ENCODE data around the gene BPIFB2.

Gene BPIFB2

DNA sequence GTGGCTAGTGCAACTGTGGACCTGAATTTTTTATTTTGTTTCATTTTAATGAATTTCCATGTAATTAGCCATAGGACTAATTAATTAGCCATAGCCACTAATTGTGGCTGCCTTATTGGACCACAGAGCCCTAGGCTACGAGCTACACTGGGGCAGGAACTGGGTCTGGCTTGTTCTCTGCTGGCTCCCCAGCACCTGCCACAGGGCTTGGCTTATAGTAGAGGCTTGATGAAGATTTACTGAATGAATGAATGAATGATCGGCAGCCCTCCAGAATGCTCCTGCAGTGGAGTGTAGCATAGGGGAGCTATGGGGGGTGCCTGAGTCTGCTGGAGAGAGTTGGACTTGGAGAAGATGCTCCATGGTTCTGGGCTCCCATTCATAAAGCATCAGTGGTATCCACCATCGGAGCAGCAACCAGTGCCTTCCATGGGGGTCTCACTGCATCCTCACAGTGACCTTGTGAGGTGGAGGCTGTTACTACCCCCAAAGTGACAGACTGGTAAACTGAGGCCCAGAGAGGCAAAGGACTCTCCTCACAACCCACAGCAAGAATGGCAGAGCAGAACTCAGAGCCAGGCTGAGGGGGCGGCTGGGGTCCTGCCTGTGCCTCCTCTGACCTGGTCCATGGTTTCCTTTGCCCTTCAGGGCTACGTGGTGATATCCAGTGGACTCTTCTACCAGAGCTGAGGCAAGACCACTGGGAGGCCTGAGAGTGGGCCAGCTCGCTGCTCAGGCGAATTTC is 15.4 kb downstream of the BPIFB2 start:
- DNase-seq = no peak

DNA sequence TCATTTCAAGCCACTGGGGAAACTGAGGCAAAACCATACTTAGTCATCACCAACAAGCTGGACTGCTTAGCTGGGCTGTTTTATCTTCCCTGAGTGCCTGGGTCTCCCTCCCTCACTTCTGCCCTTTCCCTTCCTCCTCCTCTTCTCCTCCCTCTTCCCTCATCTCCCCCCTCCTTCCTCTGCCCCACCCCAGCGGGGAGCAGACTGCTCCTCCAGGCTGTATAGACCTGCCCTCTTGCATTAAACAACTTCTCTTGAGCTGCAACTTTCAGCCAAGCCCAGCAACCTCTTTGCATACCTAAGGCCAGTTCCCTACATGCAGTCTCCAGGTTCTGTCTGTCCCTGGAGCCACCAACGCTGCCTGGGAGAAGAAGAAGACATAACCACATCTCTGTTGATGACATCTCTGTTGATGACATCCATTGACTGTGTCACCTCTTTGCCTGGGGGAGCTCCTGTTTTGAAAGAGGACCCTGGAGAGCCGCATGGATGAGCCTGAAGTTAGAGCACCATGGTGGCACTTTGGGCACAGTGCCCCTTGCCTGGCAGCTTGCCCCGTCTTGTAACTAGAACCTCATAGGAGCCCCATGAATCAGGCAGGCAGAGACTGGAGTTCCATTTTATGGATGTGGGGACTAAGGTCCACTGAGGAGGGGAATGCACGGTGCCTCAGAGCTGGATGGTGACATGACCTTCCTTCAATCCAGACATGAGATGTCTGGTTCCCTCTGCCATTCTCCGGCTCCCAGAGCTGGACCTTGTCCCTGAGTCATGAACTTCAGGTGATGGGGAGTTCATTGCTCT is 16.1 kb downstream of the BPIFB2 start:
- no peak for DNase-seq

DNA sequence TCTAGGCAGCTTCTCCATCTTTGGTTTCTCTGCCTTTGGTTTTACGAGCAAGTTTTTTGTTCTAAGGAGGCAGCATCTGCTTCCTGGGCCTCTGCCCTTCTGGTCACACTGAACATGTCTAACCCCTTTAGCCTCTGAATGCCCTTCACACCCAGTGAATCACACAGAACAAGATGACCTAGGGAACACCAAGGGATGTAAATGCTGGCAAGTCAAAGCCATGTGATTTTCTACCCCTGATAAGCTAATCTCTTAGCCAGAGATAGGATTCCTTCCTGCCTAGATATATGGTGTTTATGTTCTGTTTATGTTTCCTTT is 16.7 kb downstream of the BPIFB2 start:
- DNase-seq = no peak

DNA sequence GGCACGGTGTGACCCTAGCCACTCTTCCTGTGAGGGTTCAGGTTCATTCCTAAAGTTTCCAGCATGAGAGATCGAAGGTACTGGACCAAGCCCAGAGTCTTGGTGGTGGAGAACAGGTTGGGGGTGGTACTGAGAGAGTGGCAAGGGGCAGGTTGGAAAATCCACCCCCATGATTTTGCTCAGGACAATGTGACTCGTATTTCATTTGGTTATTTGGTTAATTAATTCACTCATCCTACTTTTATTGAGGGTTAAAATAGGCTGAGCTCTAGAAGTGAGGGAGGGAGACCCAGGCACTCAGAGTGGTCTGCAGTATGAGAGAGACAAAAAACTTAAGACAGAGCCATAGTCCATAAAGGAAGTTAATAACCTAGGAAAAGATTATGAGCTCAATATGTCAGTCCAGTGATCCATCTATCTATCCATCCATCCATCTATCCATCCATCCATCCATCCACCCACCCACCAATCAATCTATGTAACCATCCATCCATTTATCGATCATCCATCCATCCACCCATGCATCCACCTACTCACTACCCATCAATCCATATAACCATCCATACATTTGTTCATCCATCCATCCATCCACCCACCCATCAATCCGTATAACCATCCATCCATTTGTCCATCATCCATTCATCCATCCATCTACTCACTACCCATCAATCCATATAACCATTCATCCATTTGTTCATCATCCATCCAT is 17.3 kb downstream of the BPIFB2 start:
- no peak for DNase-seq

DNA sequence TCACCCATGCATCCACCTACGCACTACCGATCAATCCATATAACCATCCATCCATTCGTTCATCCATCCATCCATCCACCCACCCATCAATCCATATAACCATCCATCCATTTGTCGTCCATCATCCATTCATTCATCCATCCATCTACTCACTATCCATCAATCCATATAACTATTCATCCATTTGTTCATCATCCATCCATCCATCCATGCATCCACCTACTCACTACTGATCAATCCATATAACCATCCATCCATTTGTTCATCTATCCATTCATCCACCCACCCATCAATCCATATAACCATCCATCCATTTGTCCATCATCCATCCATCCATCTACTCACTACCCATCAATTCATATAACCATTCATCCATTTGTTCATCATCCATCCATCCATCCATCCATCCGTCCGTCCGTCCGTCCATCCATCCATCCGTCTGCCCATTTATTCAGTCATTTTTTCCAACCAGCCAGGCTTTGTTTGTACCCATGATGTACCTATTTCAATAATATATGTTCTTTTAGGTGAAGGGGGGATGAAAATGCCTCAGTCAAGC is 17.9 kb downstream of the BPIFB2 start:
- no peak for DNase-seq

DNA sequence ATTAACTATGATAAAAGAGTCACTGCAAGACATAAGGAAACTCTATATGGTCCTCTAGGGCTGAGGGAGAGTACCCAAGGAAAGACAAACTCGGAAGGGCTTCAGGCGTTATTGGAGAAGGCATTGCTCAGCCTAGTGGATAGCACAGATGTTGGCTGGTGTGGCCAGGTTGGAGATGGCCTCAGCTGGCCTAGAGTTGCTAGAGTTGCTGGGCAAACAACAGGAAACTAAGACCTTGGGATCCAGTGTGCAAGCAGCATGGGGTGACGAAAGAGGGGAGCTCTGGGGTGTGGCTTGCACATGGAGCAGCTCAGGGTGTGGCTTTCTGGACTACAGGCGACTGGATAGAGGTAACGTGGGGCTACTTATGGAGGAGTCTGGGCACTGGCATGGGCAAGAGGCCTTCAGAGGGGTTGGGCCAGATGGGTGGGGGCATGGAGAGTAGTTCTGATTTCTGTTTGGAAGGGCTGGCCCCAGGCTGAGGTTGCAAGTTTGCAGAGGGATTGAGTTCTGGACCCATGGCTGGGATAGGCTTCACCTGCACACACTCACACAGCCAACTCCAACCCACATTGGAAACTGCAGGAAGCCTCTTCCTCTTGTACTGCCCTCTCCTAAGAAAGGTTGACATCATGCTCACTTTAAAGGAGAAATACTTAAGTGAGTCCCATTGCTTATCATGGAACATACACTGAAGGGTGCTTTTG is 18.7 kb downstream of the BPIFB2 start:
- no peak for DNase-seq

DNA sequence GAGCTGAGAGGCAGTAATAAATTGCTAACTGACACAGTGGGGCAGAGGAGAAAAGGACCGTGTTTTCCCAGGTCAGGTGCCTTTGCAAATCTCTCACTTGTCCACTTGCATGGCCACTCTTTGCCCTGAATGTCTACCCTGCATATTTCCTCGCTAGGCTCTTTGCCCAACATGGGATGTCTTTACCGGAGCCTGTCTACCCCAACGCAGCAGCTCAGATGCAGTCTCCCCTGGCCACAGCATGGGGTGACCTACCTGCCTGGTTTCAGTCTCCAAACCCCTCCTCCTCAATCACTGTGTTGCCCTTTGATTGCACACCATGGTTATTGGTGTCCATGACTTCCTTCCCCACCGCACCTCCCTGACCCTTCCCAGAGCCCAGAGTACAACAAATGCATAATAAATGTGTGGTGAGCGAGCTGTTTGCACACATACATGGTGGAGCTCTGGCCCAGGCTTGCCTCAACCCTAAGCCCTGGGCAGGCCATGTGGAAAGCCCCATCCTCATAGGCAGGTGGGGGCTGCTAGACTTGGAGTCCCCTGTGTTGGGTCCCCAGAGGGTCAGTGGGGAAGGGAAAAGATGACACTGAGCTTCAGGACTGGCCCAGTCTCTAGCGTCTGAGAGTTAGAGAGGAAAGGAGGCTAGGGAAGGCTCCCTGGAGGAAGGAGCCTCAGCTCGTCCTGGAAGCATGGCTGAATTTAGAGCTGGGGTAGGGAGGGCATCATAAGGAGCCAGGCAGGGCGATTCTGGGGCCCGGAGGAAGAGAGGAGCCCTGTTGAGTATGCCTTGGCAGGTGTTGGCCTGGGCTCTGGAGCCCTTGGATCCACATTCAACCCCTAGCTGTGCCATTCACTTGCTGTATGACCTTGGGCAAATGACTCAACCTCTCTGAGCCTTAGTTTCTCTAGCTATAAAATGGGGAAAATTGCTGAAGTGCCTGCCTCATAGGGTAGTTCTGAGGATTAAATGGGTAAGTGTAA is 19.6 kb downstream of the BPIFB2 start:
- no peak for DNase-seq

DNA sequence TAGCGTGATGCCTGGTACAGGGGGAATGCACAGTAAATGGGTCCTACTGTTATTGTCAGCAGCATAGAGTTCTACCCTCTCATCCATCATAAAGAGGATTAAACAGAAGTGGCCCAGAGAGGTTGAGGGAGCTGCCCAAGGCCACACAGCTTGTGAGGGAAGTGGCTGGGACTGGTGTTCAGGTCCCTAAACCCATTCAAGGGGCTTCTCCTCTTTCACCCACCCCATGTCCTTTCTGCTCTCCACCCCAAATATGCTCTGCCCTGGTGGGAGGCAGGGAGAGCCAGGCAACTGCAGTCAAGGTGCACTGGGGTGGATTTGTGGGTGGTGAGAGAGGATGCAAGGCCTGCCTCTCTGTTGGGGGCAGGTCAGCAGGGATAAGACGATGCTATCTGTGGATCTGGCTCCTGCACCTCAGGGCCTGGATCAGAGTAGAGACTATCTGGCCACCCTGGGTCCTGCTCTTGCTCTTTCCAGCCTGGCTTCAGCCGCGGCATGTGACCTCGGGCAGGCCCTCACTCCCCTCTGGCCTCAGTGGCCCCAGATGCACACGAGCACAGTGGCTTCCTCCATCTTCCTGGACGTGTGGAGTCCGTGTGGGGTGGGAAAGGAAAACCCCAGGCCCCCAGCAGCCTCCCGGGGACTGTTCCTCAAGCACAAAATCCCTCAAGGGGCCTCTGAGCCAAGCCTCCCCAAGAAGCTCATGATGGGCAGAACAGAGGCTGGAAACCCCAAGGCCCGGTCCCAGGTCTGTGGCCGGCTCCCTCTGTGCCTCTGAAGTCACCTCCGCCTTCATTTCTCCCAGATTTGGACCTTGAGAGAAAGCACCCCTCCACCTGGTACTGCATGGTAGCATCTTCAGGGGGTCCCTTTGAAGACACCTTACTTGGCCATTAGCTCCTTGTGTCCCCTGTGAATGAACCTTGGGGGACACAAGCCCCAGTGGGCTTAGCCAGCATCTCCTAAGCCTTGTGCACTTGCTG is 20.6 kb downstream of the BPIFB2 start:
- DNase-seq = no peak

DNA sequence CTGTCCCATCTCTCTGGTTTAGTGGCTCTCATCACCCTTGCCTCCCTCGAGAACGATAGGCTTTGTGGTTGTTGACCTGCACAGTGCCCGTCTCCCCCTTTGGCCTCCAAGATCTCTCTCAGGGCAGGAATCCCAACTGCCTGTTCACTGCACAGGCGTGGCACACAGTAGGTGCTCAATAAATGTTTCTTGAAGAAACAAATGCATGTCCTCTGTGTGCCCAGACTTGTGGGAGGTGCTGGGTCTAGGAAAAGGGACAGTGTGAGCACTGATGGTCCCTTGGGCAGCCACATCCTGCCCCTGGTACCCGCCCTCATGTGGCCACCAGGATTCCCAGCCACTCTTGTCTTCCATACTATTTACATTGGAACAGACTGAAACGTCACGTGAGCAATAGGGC is 21.4 kb downstream of the BPIFB2 start:
- no peak for DNase-seq

DNA sequence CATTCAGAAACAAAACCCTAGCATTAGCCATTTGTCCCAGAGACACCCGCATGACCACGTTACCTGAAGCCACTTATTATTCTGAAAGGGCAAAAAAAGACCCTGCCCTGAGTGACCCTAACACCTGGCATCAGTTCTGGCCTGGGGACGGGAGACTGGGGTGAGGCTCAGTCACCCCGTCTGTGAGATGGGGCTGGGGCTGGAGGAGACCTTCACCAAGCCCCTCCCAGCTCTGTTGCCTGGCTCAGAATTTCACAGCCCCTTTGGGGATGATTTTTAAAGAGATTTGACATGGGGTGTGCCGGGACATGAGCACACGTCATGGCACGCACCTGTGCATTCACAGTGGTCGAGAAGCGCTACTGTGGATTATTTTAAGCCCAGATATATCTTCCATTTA is 22.6 kb downstream of the BPIFB2 start:
- DNase-seq = no peak

DNA sequence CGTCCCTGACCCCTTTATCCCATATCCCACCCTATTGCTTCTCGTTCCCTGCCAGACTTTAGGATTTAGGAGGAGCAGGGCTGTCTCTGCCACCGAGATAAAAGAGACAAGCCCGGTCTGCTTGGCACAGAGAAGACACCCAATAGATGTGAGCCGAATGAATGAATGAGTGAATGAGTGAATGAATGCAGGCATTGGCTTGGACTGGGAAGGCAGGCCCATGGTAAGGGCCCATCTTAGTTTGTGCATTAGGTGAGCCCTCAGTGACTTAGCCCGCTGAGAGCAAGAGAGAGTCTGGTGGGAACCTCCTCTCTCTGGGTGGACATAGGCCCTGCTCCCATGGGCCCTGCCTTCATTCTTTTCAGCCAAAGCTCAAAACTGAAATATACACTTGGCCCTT is 23.1 kb downstream of the BPIFB2 start:
- no peak for DNase-seq

DNA sequence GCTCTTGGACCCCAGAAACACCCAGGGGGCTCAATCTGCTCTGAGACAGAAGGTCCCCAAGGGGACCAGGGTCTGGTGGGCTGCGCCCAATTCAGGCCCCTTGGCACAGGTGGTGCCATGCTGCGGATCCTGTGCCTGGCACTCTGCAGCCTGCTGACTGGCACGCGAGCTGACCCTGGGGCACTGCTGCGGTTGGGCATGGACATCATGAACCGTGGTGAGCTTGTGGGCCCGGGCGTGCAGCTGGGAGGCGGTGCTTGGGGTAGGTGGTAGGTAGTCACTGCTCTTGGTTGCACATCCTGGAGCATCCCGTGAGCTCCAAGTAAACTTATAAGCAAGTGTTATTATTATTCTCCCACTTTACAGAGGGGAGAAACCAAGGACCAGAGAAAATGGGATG is 24.0 kb downstream of the BPIFB2 start, which contains the start of gene BPIFB6:
Gene BPIFB6, plus strand, starts transcription at position 118 of the 400 bp plus-strand sequence. Its CDS starts 0 bp downstream, at position 118.
- DNase-seq = no peak

DNA sequence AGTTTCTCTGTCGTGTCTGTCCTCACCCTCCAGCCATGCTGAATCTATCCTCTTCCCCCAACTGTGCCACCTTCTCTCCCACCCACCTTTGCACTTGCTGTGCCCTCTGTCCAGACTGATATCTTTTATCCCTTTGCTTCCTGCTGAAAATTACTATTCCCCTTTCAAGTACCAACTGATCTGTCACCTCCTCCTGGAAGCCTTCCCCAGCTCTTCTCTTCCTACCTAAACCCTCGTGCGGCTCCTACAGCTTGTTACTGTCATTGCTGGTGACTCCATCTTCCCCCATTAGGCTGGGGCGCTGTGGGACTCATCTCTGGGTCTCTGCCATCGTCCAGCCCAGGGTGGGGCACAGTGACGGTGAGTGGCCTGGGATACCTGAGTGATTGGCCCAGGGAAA is 25.1 kb downstream of the BPIFB2 start:
- no peak for DNase-seq

DNA sequence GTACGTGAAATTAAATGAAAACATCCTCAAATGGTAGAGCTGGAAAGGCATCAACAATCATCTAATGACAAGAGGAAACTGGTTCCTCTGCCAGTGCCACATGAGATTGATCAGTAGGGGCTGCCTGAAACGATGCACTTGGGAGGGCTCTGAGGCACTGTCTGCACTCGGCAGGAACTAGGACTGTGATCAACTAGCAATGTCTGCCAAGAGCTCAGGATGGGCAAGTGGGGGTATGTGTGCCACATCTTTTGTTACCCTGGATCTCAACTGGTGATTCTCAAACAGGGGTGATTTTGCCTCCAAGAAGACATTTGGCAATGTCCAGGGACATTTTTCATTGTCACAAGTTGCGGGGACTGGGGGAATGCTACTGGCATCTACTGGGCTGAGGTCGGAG is 25.9 kb downstream of the BPIFB2 start:
- DNase-seq = no peak

DNA sequence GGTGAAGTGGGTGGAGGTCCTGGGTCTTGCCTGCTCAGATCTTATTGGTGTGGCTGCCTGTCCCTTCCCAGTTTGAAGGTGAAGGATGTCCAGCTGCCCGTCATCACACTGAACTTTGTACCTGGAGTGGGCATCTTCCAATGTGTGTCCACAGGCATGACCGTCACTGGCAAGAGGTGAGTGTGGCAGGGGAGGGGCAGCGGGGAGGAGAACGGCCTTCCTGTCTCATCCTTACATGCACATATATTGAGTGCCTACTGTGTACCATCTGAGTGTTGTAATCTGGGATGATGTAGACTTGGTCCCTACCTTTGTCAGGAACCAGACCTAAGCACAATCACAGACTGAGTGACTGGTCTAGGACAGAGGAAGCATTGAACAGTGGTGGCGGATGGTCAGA is 26.6 kb downstream of the BPIFB2 start:
- DNase-seq = no peak

DNA sequence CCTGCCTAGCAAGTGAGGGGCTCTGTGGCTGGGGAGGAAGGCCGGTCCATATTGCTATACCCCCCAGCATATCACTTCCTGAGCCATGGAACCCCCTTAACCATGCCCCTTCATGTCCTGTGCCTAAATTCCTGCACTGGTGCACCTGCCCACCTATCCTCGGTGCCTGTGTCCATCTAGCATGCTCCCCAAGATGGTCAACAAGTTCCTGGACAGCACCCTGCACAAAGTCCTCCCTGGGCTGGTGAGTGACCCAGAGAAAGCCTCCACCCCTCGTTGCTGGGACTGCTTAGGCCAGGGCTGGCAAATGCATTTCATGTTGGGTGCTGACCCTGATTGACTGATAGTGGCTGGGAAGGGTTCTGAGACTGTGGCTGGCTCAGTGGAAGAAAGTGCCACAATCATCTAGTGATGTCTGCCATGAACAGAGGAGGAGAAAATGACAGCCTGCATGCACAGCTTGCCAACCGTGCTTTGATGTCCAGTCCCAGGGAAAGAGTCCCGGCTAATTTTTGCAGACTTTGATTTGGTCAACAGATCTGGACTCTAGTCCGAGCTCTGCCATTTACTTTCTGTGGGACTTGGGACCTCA is 27.5 kb downstream of the BPIFB2 start:
- no peak for DNase-seq

DNA sequence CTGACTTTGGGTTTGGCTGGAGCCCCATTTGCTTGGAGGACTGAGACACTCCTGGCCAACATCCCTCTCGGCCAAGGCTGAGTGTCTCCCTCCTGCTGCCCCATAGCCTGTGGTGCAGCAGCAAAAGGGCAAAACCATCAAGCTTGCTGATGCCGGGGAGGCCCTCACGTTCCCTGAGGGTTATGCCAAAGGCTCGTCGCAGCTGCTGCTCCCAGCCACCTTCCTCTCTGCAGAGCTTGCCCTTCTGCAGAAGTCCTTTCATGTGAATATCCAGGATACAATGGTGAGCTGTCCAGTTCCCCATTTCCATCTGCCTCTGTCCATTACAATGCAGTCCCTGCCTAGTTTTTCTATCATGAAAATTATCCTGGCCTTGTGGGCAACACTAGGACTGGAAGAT is 30.0 kb downstream of the BPIFB2 start:
- no peak for DNase-seq

DNA sequence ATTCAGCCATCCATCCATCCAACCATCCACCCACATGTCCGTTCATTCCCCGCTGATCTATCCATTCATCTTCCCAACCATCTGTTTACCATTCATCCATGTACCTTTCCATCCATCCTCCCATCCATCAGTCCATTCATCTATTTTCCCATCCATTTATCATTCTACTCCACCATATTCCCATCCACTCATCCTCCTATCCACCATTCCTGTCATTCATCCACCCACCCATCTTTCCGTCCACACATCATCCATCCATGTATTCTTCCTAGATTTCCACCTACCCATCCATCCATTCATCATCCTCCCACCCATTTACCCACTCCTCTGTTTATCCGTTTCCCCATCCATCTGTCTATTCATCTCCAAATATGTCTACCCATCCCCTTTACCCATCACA is 30.7 kb downstream of the BPIFB2 start:
- DNase-seq = no peak

DNA sequence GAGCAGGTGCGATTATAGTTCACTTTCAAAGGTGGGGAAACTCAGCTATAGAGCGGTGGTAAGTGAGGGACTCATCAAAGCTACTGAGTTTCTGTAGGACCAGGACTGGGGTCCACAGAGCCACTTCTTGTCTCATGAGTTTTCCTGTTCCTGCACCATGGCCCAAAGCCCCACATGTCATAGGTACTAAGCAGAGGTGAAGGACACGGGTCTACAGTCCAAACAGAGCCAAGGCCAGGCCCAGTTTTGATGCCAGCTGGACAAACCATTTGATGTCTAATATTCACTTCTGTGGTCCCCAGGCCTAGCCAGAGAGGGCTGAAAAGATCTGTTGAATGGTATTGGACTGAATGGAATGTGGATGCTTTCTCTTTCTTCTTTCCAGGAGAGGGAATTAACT is 34.9 kb downstream of the BPIFB2 start:
- DNase-seq = no peak

Measured in right kidney (tissue), 1 donor.